ENCODE results near the gene MIPEP.

GRCh38 chr13:23865026-23865425 lies 24.2 kb downstream of the MIPEP start:
- TF ChIP-seq, protein P1, sequence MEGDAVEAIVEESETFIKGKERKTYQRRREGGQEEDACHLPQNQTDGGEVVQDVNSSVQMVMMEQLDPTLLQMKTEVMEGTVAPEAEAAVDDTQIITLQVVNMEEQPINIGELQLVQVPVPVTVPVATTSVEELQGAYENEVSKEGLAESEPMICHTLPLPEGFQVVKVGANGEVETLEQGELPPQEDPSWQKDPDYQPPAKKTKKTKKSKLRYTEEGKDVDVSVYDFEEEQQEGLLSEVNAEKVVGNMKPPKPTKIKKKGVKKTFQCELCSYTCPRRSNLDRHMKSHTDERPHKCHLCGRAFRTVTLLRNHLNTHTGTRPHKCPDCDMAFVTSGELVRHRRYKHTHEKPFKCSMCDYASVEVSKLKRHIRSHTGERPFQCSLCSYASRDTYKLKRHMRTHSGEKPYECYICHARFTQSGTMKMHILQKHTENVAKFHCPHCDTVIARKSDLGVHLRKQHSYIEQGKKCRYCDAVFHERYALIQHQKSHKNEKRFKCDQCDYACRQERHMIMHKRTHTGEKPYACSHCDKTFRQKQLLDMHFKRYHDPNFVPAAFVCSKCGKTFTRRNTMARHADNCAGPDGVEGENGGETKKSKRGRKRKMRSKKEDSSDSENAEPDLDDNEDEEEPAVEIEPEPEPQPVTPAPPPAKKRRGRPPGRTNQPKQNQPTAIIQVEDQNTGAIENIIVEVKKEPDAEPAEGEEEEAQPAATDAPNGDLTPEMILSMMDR (IDR thresholded peaks at IDR 0.05), result no peak
- TF ChIP-seq POLR2A (IDR thresholded peaks at IDR 0.05), result no peak

Data from thyroid gland (tissue), 4 donors.